ENCODE measurements around the gene COPRS. TPM values are rescaled to one million over a fixed set of nuclear protein-coding genes. Genes with fewer than 3 reads are reported as not detected.
"Not testable (repeated sequence)": the region's sequence is repeated elsewhere in the genome, so short reads cannot be mapped to it uniquely, and the experiment has no call there.

COPRS gene
- total RNA-seq, 1 donor from 2014 or later, result 60.7 TPM

DNA sequence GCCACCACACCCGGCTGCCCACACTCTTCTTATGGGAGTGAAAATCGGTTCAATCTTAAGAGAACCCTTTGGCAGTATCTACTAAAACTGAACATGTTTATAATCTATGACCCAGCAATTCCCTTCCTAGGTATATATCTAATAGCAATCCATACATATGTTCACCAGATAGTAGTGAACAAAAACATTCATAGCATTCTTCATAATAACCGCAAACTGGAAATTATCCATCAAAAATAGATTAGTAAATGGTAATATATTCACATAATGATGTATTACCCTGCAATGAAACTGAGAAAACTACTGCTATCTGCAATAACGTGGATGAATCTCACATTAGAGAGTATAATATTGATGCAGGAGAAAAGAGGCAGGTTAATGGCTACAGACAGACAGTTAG is 23.1 kb downstream of the COPRS start:
- Mint-ChIP-seq H3K4me3 (no peak overlapping the region), H3K27me3 (ENCODE audit: low read depth) (peaks cover 7% of the 10 kb centered on the region), H3K9me3 (no peaks in the 10 kb centered on the region), H3K27ac (ENCODE audit: unreplicated experiment) (no peak overlapping the region), H3K4me1 (no peaks in the 10 kb centered on the region), H3K36me3 (ENCODE audit: low read depth) (no peaks in the 10 kb centered on the region)
- TF ChIP-seq, protein P1, sequence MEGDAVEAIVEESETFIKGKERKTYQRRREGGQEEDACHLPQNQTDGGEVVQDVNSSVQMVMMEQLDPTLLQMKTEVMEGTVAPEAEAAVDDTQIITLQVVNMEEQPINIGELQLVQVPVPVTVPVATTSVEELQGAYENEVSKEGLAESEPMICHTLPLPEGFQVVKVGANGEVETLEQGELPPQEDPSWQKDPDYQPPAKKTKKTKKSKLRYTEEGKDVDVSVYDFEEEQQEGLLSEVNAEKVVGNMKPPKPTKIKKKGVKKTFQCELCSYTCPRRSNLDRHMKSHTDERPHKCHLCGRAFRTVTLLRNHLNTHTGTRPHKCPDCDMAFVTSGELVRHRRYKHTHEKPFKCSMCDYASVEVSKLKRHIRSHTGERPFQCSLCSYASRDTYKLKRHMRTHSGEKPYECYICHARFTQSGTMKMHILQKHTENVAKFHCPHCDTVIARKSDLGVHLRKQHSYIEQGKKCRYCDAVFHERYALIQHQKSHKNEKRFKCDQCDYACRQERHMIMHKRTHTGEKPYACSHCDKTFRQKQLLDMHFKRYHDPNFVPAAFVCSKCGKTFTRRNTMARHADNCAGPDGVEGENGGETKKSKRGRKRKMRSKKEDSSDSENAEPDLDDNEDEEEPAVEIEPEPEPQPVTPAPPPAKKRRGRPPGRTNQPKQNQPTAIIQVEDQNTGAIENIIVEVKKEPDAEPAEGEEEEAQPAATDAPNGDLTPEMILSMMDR (conservative IDR thresholded peaks at IDR 0.05), result no peak
- DNase-seq (ENCODE audit: low read depth, low spot score), result no peak

DNA sequence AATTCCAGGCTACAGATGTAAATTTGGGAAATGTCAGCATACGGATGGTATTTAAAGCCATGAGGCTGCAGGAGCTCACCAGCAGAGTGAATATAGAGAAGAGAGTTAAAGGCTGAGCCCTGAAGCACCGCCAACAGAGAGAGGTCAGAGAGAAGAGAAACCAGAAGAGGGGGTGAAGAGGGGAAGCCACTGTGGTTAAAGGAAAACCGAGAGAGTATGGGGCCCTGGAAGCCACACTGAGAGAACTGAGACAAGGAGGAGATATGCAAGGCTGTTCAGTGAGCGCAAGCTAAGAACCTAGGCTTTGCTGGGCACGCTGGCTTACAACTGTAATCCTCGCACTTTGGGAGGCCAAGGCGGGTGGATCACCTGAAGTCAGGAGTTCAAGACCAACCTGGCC is 24.6 kb downstream of the COPRS start:
- TF ChIP-seq, protein P1 (conservative IDR thresholded peaks at IDR 0.05), result no peak
- Mint-ChIP-seq H3K36me3 (ENCODE audit: low read depth) (no peaks in the 10 kb centered on the region), H3K4me1 (no peaks in the 10 kb centered on the region), H3K27me3 (ENCODE audit: low read depth) (peaks cover 2% of the 10 kb centered on the region), H3K4me3 (no peak overlapping the region), H3K27ac (ENCODE audit: unreplicated experiment) (no peak overlapping the region), H3K9me3 (no peaks in the 10 kb centered on the region)
- DNase-seq (ENCODE audit: low read depth, low spot score), result no peak

DNA sequence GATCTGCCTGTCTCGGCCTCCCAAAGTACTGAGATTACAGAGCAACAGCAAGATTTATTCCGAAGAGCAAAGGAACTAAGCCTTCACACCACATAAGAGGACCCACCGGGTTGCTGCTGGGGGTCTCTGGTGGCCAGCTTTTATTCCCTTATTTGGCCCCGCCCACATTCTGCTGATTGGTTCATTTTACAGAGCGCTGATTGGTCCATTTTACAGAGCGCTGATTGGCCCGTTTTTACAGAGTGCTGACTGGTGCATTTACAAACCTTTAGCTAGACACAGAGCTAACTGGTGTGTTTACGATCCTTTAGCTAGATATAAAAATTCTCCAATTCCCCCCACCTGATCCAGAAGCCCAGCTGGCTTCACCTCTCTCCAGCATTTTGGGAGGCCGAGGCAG is 26.3 kb downstream of the COPRS start:
- Mint-ChIP-seq H3K27me3 (ENCODE audit: low read depth) (no peaks in the 10 kb centered on the region), H3K4me3 (no peak overlapping the region), H3K4me1 (no peaks in the 10 kb centered on the region), H3K27ac (ENCODE audit: unreplicated experiment) (no peak overlapping the region), H3K36me3 (ENCODE audit: low read depth) (no peaks in the 10 kb centered on the region), H3K9me3 (no peaks in the 10 kb centered on the region)
- TF ChIP-seq, protein P1 (conservative IDR thresholded peaks at IDR 0.05), result no peak
- DNase-seq (ENCODE audit: low read depth, low spot score), result no peak

DNA sequence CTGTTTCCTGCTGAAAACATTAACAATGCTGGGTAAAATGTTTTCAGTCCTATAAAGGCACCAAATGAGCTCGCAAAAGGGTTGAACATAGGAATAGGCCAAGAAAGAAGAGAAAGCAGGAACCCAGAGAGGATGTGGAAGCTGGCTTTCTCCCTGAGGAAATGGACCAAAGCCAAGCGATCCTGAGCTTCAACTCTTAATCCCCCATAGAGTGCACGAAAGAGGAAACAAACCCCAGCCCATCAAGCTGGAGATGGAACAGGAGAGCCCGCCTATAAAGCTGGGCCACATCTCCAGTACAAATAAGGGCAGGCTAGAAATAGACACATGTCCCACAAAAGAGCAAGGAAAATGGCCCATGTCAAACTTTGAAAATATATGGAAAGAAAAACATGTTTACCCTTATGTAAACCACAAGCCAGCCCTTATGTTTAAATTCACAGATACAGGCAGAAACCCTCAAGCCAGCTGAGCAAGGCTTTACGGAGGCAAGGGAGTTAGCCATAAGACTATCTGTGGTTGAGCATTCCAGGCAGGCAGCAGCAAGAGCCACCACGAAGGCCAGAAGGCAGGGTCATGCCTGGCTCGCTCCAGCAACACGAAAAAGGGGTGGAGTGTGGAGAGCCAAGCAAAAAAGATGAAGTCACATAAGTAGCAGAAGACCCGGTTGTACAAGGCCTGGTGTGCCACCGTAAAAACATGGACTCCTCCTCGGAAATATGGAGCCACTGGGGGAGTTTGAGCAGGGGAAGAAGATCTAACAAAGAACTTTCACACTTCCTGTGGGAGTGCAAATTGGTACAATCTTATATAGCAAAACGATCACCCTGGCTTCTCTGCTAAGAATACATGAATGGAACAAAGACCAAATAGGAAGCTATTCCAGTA is 27.8 kb downstream of the COPRS start:
- DNase-seq (ENCODE audit: low read depth, low spot score), result no peak
- H3K27me3 Mint-ChIP-seq (ENCODE audit: low read depth), result no peaks in the 10 kb centered on the region
- no peak overlapping the region for H3K27ac Mint-ChIP-seq (ENCODE audit: unreplicated experiment)
- H3K9me3 Mint-ChIP-seq, result no peaks in the 10 kb centered on the region
- TF ChIP-seq, protein P1 (conservative IDR thresholded peaks at IDR 0.05), result no peak
- H3K4me1 Mint-ChIP-seq, result no peaks in the 10 kb centered on the region
- H3K36me3 Mint-ChIP-seq (ENCODE audit: low read depth), result no peaks in the 10 kb centered on the region
- no peak overlapping the region for H3K4me3 Mint-ChIP-seq

DNA sequence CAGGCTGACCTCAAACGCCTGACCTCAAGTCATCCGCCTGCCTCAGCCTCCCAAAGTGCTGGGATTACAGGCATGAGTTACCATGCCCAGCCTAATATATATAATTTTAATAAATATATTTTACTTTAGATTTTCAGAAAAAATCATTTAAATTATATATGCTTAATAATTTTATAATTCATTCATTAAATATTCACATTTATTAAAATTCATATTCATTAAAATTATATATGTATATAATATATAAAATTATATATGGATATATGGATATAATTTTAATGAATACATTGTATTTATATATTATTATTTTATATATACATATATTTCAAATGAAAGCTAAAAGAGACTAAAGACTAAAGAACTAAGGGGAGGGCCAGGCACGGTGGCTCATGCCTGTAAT is 29.4 kb downstream of the COPRS start:
- TF ChIP-seq, protein P1 (conservative IDR thresholded peaks at IDR 0.05), result no peak
- Mint-ChIP-seq H3K36me3 (ENCODE audit: low read depth) (no peaks in the 10 kb centered on the region), H3K4me3 (no peak overlapping the region), H3K9me3 (no peaks in the 10 kb centered on the region), H3K27me3 (ENCODE audit: low read depth) (no peaks in the 10 kb centered on the region), H3K27ac (ENCODE audit: unreplicated experiment) (no peak overlapping the region), H3K4me1 (no peaks in the 10 kb centered on the region)
- no peak for DNase-seq (ENCODE audit: low read depth, low spot score)

DNA sequence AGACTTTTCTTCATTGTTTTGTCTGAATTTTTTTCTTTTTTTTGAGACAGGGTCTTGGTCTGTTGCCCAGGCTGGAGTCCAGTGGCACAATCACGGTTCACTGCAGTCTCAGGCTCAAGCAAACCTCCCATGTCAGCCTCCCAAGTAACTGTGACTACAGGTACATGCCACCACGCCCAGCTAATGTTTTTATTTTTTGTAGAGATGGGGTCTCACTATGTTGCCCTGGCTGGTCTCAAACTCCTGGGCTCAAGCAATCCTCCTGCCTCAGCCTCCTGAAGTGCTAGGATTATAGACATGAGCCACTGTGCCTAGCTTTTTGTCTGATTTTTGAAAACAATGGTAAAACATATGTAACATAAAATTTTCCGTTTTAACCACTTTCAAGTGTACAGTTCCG is 30.1 kb downstream of the COPRS start:
- not testable (repeated sequence) for H3K36me3 Mint-ChIP-seq (ENCODE audit: low read depth); H3K27me3 Mint-ChIP-seq (ENCODE audit: low read depth); H3K9me3 Mint-ChIP-seq; DNase-seq (ENCODE audit: low read depth, low spot score); H3K4me1 Mint-ChIP-seq; H3K27ac Mint-ChIP-seq (ENCODE audit: unreplicated experiment); H3K4me3 Mint-ChIP-seq

All from neural crest cell (in vitro differentiated cells).